ENCODE results near the gene OR1L6.

OR1L6 gene

GRCh38 chr9:122742003-122742402, at the start of gene OR1L6:
Gene OR1L6 (plus strand): TSS chr9:122742303. CDS start chr9:122749848, 7,545 bp downstream.
- no peak for DNase-seq (ENCODE audit: low spot score)

- DNase-seq (ENCODE audit: low spot score), result no peak
These were observed 46.4 kb upstream of the OR1L6 start for GRCh38 chr9:122695696-122696095.

- DNase-seq (ENCODE audit: low spot score), result no peak
These were observed 24.1 kb upstream of the OR1L6 start for GRCh38 chr9:122718038-122718437.

- DNase-seq (ENCODE audit: low spot score), result no peak
These were observed 22.9 kb upstream of the OR1L6 start for GRCh38 chr9:122719218-122719617.

- DNase-seq (ENCODE audit: low spot score), result no peak
These were observed 18.4 kb upstream of the OR1L6 start, which contains the start of gene OR1L4 for GRCh38 chr9:122723690-122724089. Gene OR1L4 (plus strand): TSS chr9:122723990. CDS start chr9:122723990, 0 bp downstream.

- DNase-seq (ENCODE audit: low spot score), result no peak
These were observed 12.7 kb downstream of the OR1L6 start for GRCh38 chr9:122754825-122755224.

- no peak for DNase-seq (ENCODE audit: low spot score)
These were observed 25.7 kb downstream of the OR1L6 start for GRCh38 chr9:122767817-122768216.

GRCh38 chr9:122777052-122777451, 34.9 kb downstream of the OR1L6 start:
- no peak for DNase-seq (ENCODE audit: low spot score)

GRCh38 chr9:122777935-122778627, 36.0 kb downstream of the OR1L6 start:
- DNase-seq (ENCODE audit: low spot score), result no peak

- no peak for DNase-seq (ENCODE audit: low spot score)
These were observed 37.1 kb downstream of the OR1L6 start for GRCh38 chr9:122779181-122779580.

- DNase-seq (ENCODE audit: low spot score), result no peak
These were observed 37.9 kb downstream of the OR1L6 start for GRCh38 chr9:122780026-122780425.

GRCh38 chr9:122781671-122782070, 39.6 kb downstream of the OR1L6 start:
- no peak for DNase-seq (ENCODE audit: low spot score)

GRCh38 chr9:122785269-122785668, 43.2 kb downstream of the OR1L6 start:
- DNase-seq (ENCODE audit: low spot score), result no peak

GRCh38 chr9:122786338-122786737, 44.2 kb downstream of the OR1L6 start:
- DNase-seq (ENCODE audit: low spot score), result no peak

- DNase-seq (ENCODE audit: low spot score), result no peak
These were observed 46.7 kb downstream of the OR1L6 start, which contains the start of gene OR5C1 for GRCh38 chr9:122788831-122789230. Gene OR5C1 (plus strand): TSS chr9:122788933. CDS start chr9:122788933, 0 bp downstream.

- DNase-seq (ENCODE audit: low spot score), result no peak
These were observed 47.3 kb downstream of the OR1L6 start for GRCh38 chr9:122789256-122790046.

GRCh38 chr9:122791872-122792669, 50.0 kb downstream of the OR1L6 start:
- no peak for DNase-seq (ENCODE audit: low spot score)

- no peak for DNase-seq (ENCODE audit: low spot score)
These were observed 55.4 kb downstream of the OR1L6 start for GRCh38 chr9:122797316-122798063.
